Inferior parietal cortex (tissue), 1 donor: ENCODE measurements around the gene OR6C6.
A peak's percentile ranks its signal among the peaks of the same experiment; 100 is the strongest.
"Not testable (repeated sequence)": the region's sequence is repeated elsewhere in the genome, so short reads cannot be mapped to it uniquely, and the experiment has no call there.

ENCODE experiments used
- DNase-seq: peaks from one replicate; pipeline ENCODE4 v3.0.0-alpha.2; 2016; ENCODE audit errors: extremely low spot score

The OR6C6 gene

DNA sequence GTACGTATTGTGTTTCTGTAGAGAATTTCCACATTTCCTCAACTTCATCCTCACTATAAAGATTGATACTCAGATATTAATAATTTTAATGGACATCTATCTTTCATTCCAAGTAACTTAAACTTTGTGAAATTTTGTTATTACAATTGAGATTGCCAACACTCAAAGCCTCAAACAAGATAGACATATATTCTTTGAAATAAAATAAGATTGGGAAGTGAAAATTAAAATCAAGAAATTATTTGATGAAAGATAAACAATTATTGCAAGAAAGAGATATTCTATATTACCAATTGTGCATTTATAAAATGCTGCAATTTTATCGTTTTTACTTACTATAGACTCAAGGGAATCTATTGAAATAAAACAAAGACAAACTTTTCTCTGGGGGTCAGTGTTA, at the start of gene OR6C6:
TSS of gene OR6C6 (minus strand) at position 101 of the 400 bp plus-strand sequence. CDS start 1,337 bp downstream, outside the sequence.
- no peak for DNase-seq

DNA sequence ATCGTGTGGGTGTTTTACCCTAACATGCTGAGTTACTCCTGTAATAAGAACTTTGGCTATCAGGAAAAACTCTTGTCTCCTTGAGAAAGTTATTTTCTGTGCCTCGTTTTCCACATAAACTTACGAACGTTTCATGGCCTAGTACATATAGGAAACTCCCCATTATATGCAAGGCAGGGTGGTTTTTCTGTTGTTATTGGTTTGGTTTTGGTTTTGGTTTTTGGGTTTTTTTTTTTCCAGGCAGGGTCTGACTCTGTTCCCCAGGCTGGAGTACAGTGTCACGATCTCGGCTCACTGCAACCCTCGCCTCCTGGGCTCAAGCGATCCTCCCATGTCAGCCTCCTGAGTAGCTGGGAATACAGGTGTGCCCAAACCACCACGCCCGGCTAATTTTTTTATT, 39.6 kb upstream of the OR6C6 start:
- no peak for DNase-seq

DNA sequence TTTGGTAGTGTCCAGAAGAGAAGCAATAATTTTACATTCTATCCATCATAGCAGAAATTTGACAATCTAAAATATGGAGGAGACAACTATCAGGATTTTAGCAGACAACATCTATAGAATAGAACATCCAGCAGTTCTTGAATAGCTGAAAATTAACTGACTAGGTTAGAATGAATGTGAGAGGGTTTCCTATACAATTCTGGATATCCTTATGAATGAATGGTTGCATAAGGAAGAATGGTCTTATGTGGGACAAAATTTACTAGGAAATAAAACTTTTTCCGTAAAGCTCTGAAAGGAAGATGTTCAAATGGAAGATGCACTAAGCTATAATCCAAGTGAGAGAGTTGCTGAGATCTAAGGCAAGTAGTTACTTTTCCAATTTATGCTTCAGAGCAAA, 34.1 kb upstream of the OR6C6 start, which contains the start of gene OR6C3:
TSS of gene OR6C3 (plus strand) at position 301 of the 400 bp plus-strand sequence. CDS start 955 bp downstream, outside the sequence.
- DNase-seq, result no peak

DNA sequence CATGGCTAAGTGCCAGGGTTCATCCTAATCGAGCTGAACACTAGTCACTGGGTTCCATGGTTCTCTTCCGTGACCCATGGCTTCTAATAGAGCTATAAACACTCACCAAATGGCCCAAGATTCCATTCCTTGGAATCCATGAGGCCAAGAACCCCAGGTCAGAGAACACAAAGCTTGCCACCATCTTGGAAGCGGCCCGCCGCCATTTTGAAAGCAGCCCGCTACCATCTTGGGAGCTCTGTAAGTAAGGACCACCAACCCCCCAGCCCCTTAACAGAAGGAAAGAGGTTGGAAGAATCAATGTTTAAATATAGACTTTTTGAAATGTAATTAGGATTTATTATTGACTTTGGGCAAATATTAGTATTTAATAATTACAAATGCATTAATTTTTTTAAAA, 29.4 kb upstream of the OR6C6 start:
- not testable (repeated sequence) for DNase-seq

DNA sequence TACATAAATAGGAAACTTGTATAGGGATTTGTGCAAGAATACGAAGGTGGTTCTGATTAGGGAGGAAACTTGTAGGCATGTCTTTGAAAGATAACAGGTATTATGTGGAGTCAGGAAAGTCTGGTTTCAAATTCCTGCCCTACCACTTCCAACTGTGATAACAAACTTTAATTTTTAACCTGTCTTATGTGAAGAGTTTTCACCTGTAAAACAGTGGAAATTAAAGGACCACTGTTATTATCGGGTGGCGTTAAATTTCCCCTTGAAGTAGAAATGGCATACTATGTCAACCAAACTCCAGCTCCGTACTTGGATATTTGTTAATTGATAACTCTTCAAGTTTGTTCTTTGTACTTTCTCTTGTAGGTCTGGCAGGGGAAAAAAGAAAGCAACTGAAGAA, 23.8 kb upstream of the OR6C6 start:
- no peak for DNase-seq

DNA sequence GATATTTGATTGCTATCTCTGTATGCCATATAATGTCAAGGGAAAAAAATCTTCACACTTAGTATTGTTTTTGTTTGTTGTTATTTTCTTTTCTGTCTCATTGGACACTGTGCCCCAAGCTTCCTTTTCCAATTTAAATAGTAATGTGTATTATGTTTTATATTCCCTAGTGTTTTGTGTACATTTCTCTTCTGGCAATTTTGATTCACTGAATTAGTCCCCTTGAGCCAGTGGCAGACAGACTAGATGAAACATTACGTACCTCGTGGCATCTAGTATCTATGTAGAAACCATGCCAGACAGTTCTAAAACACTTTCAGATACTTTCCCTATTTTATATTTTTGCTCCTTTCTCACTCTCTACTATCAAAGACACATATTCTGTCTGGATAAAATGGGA, 17.7 kb upstream of the OR6C6 start, which contains the start of gene OR6C1:
TSS of gene OR6C1 (plus strand) at position 301 of the 400 bp plus-strand sequence. CDS start 6,257 bp downstream, outside the sequence.
- no peak for DNase-seq

DNA sequence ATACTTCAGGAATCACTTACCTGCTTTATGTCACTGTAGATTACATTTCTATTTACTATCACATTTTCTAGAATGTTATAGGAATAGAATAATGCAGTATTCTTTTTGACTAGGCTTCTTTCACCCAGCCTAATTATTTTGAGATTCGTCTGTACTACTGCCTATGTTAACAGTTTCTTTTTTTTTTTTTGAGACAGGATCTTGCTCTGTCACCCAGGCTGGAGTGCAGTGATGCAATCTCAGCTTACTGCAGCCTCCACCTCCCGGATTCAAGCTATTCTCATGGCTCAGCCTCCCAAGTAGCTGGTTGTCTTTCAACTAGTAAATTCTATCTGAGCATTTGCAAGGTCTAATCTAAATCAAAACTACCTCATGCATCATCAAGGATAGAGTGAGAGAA, 6.4 kb downstream of the OR6C6 start:
- DNase-seq, result no peak

DNA sequence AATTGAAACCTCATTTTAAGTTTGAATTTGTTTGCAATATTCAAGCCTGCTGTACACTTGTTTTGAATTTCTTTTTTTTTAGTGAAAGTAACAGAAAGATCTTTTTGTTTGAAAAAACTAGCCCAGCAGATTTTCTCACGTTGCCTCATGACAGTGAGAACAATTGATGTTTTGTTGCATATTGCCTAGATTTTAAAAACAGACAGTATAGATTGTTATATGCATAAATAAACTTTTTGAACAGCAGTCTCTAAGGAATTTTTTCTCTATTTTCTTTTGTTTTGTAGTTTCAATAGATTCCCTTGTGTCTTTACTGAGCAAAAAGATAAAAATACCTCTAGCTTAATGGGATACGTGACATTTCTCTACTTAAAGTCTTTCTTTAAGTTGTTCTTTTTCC, 15.4 kb downstream of the OR6C6 start:
- DNase-seq, result peak; percentile 8

DNA sequence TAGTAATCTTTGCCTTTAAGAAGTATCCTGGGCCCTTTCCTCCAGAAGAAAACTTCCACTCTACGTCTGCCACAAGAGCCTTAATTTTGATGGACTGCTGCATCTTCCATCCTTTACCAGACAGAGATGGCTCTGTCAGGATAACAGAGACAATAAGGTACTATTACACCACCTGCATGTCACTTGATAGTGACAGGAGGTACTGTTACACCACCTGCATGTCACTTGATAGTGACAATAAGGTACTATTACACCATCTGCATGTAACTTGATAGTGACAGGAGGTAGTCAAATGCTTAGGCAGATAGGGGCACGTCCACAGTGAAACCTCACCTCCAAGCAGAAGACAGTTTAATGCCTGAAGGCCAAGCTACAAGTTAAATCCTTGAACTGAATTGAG, 38.1 kb downstream of the OR6C6 start:
- DNase-seq, result no peak

DNA sequence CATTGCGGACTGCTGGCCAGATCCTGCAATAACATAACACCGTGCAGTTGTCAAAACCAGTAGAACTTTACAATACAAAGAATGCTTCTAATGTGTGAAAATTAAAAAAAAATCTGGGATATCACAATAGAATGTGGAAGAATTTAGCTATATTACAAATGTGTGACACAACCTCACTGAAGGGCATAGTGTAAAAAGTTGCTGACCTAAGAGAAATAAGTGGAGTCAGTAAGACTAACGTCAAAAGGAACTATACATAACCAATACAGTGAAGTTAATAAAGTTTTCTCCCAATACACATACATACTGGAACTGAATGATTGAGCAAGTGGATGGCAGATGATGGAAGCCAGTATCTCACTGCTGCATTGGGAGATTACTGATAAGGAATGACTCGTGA, 39.5 kb downstream of the OR6C6 start:
- DNase-seq, result no peak

DNA sequence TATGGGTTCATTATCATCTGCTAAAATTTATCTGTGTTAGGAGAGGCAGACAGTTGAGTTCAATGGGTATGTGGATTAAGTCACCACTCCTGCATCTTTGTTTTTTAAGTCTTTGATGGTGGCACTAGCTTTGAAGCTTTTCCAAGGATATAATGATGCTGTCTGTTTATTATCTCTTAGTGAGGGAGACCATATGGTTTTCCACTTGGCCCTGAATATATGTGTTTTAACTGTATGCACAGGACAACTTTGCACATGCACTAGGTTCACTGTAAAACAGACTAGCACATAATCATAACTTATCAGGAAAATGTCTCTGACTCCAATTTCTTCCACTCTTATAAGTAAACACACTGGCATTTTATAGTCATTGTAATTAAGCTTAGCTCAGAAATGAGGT, 43.1 kb downstream of the OR6C6 start:
- DNase-seq, result no peak

DNA sequence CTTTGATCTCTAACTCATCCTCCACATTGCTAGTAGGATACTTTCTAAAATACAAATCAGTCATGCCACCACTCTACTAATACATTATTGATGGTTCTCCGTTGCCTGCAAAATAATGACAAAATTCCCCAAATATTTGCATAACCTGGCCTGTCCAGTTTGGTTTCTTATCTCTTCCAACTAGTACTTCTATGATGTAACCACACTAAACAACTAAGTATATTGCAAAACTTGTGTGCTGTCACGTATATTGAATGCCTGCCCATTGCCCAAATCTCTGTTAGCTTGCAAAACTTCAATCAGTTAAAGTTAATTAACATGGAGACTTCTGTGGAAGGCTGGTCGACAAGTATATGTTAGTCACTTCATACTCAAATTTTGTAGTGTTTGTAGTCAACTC, 45.4 kb downstream of the OR6C6 start:
- DNase-seq, result no peak

DNA sequence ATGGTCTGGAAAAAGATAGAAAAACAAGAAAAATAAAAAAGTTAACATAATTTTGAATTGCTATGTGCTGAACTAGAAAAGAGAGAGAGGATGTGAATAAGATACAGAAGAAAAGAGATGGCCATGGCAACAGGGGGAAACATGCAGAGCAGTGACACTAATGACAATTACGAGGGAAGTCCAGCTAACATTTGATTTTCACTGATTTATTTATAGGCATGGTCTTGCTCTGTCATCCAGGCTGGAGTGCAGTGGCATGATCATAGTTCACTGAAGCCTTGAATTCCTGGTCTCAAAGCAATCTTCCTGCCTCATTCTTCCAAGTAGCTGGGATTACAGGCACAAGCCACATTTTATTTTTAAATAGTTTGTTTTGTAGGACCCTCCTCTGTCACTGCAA, 50.2 kb downstream of the OR6C6 start:
- no peak for DNase-seq

DNA sequence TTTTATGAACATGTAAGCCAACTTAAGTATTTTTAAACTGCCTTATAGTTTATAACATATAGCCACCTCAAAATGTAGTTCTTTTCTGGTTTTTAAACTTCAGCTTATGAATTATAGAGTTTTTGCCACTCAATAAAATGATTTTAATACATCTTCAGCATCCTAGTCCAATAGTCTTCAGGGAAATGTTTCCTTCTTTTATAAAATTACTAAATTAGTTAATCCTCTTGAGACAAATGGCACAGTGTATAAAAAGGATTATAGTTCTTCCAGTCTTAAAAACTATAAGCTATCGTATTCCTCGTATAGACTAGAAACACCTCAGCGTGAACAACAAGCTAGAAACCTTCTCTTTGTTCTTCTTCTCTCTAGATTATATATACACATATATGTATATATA, 52.1 kb downstream of the OR6C6 start, which contains the start of gene OR6C74:
TSS of gene OR6C74 (plus strand) at position 301 of the 400 bp plus-strand sequence. CDS start 2,679 bp downstream, outside the sequence.
- no peak for DNase-seq
